ENCODE measurements around the gene MAPK12. TPM values are rescaled to one million over a fixed set of nuclear protein-coding genes. Genes with fewer than 3 reads are reported as not detected.

Gene MAPK12
- total RNA-seq, 1 donor from 2014 or later = 63.3 TPM

- TF ChIP-seq, protein P1, sequence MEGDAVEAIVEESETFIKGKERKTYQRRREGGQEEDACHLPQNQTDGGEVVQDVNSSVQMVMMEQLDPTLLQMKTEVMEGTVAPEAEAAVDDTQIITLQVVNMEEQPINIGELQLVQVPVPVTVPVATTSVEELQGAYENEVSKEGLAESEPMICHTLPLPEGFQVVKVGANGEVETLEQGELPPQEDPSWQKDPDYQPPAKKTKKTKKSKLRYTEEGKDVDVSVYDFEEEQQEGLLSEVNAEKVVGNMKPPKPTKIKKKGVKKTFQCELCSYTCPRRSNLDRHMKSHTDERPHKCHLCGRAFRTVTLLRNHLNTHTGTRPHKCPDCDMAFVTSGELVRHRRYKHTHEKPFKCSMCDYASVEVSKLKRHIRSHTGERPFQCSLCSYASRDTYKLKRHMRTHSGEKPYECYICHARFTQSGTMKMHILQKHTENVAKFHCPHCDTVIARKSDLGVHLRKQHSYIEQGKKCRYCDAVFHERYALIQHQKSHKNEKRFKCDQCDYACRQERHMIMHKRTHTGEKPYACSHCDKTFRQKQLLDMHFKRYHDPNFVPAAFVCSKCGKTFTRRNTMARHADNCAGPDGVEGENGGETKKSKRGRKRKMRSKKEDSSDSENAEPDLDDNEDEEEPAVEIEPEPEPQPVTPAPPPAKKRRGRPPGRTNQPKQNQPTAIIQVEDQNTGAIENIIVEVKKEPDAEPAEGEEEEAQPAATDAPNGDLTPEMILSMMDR (IDR thresholded peaks at IDR 0.05; ENCODE audit: unreplicated experiment) = no peak
- Mint-ChIP-seq H3K4me1 (peaks cover 8% of the 10 kb centered on the region), H3K4me3 (peak within 1 kb of the TSS; percentile 71), H3K9me3 (no peaks in the 10 kb centered on the region), H3K36me3 (no peaks in the 10 kb centered on the region), H3K27me3 (ENCODE audit: low read depth) (no peaks in the 10 kb centered on the region), H3K27ac (peak within 1 kb of the TSS; percentile 73)
- DNase-seq (ENCODE audit: low spot score in 2 of 2, unreplicated experiment in 2 of 2) = peak; percentile 71 to 85
Observed at GRCh38 chr22:50250555-50251476, 10.7 kb downstream of the MAPK12 start, which contains the start of gene HDAC10. HDAC10 (minus strand) TSS chr22:50251265; CDS start chr22:50251032, 233 bp downstream.

GRCh38 chr22:50250249-50250554 is 11.3 kb downstream of the MAPK12 start:
- TF ChIP-seq, protein P1 (IDR thresholded peaks at IDR 0.05; ENCODE audit: unreplicated experiment) = no peak
- Mint-ChIP-seq H3K36me3 (no peaks in the 10 kb centered on the region), H3K4me3 (peak overlapping the region; percentile 71), H3K27me3 (ENCODE audit: low read depth) (no peaks in the 10 kb centered on the region), H3K4me1 (peaks cover 8% of the 10 kb centered on the region), H3K27ac (no peak overlapping the region), H3K9me3 (no peaks in the 10 kb centered on the region)
- no peak for DNase-seq (ENCODE audit: low spot score in 2 of 2, unreplicated experiment in 2 of 2)

GRCh38 chr22:50249341-50250248 is 11.9 kb downstream of the MAPK12 start:
- Mint-ChIP-seq H3K4me3 (peak overlapping the region; percentile 71), H3K27me3 (ENCODE audit: low read depth) (no peaks in the 10 kb centered on the region), H3K4me1 (peaks cover 10% of the 10 kb centered on the region), H3K9me3 (no peaks in the 10 kb centered on the region), H3K36me3 (peaks cover 1% of the 10 kb centered on the region), H3K27ac (no peak overlapping the region)
- no peak for DNase-seq (ENCODE audit: low spot score in 2 of 2, unreplicated experiment in 2 of 2)
- TF ChIP-seq, protein P1 (IDR thresholded peaks at IDR 0.05; ENCODE audit: unreplicated experiment) = no peak

DNA sequence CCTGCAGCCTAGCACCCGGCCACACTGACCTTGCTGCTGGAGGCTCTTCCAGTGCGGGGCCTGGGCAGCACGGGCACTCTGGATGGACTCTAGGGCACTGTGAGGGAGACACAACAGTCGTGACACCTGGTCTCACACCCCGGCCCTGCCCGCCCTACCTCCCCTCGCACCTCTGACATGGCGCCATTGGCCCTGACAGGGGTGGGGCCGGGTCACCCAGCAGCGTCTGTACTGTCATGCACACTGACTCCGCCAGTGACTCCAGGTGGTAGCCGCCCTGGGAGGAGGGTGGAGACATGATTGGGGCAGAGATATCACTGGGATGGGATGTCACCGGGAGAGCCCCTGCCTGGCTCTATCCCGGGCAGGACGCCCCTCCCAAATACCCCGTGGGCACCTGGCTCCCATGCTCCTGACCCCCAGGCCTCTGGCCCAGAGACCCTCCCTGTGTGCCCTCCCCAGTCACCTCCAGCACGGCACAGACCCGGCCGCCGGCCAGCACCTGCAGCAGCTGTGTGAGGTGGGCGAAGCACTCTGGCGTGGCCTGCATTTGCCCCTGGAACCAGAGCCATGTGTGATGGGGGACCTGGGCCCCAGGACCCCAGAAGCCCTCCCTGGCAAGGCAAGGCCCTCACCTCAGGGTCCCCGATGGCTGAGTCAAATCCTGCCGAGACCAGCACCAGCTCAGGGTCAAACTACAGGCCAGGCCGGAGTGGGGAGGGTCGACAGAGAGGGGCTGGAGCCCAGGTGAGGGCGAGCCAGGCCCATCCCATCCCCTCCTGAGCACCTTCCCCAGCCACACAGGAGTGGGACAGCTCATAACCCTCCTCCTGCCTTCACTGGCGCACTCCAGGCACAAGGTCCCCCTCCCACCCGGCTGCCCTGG is 13.0 kb downstream of the MAPK12 start:
- H3K27ac Mint-ChIP-seq = no peak overlapping the region
- peak overlapping the region; percentile 36 for H3K4me3 Mint-ChIP-seq
- H3K4me1 Mint-ChIP-seq = peaks cover 20% of the 10 kb centered on the region
- no peaks in the 10 kb centered on the region for H3K27me3 Mint-ChIP-seq (ENCODE audit: low read depth)
- peaks cover 1% of the 10 kb centered on the region for H3K36me3 Mint-ChIP-seq
- no peaks in the 10 kb centered on the region for H3K9me3 Mint-ChIP-seq
- no peak for DNase-seq (ENCODE audit: low spot score in 2 of 2, unreplicated experiment in 2 of 2)
- TF ChIP-seq, protein P1 (IDR thresholded peaks at IDR 0.05; ENCODE audit: unreplicated experiment) = no peak

- peaks cover 24% of the 10 kb centered on the region for H3K4me1 Mint-ChIP-seq
- no peaks in the 10 kb centered on the region for H3K9me3 Mint-ChIP-seq
- no peak overlapping the region for H3K27ac Mint-ChIP-seq
- no peaks in the 10 kb centered on the region for H3K27me3 Mint-ChIP-seq (ENCODE audit: low read depth)
- TF ChIP-seq, protein P1 (IDR thresholded peaks at IDR 0.05; ENCODE audit: unreplicated experiment) = no peak
- peak overlapping the region; percentile 36 for H3K4me3 Mint-ChIP-seq
- peaks cover 1% of the 10 kb centered on the region for H3K36me3 Mint-ChIP-seq
- no peak for DNase-seq (ENCODE audit: low spot score in 2 of 2, unreplicated experiment in 2 of 2)
Observed at GRCh38 chr22:50247748-50248147, 13.7 kb downstream of the MAPK12 start.
